ENCODE results near the gene RAB18.
"Not testable (repeated sequence)": the region's sequence is repeated elsewhere in the genome, so short reads cannot be mapped to it uniquely, and the experiment has no call there.

Gene RAB18

DNA sequence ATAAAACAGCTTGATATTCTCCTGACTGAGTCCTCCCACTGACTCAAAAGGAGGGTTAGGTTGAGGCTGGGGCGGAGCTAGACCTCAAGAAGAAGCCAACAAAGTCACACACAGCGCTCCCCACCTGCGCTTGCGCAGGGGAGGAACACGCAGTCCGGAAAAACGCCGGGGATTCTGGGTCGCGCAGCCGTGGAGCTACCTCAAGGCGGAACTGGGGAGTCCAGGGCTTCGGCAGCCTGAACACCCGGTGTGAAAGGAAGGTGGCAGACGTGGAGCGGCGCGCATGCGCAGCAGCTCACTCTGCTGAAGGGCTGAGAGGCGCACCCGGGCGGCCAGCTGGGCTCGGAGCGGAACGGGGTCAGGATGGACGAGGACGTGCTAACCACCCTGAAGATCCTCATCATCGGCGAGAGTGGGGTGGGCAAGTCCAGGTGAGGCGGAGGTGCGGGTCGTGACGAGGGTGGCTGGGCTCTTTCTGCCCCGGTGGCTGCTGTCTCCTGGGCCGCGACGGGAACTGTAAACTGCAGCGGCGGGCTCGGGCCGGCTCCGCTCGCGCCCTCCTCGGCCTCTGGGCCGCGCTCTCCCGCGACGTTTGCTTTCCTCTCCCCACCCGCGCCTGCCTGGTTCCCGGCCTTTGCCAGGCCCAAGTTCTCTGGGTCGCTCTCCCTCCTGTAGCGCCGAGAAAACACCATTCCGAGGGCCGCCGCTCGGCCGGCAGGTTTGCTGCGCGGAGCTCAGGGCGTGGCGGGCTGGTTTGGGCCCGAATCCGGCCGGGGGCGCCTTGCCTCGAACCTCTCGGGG lies at the start of gene RAB18:
TSS of gene RAB18 (plus strand) at position 298 of the 801 bp plus-strand sequence. CDS start at position 364, 66 bp downstream.
- peak; percentile 94 for DNase-seq (ENCODE audit: low read depth, low spot score)

DNA sequence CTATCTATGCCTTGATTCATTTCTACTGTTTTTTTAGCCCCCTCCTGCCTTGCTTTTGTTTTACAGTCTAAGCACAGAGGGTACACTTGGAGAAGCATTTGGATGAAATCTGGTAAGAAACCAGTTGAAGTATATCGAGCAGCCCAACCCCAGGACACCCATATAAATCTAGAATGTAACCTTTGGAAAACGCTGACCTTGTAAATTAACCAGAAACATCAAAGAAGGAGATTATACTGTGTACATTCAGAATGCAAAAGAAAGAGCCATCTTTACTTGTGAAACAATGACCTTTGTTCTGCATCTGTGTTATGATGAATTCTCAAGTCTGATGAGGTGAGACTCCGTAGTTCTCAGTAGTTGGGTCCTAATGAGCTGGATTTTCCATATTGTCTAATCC lies 49.3 kb upstream of the RAB18 start:
- DNase-seq (ENCODE audit: low read depth, low spot score), result no peak

DNA sequence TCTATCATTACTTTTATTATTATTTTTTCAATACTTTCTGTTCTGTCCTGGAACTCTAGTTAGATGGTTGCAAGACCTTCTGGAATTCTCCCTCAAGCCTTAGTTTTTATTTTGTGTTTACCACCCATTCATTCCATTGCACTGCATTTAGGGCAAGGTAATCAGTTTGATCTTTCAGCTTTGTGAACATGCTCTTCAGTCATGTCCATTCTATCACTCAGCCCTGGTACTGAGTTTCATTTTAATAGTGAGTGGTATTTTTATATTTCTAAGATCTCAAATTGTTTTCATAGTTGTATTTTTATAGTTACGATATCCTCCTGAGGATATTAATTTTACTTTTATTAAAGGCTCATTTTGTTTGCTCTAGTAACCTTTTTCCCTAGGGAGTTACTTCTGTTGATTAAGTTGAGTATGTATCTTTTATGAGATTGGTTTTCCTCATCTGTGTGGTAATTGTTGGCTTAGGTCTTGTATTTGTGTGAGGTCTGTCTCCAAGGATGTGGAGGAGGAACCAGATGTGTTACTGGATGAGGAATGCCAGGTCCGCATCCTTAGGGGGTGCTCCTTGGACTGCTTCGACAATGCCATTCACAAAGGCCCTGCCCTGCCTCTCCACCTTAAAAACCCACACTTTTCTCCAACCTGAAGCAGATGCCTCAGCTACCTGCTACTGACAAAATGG lies 46.7 kb upstream of the RAB18 start:
- DNase-seq (ENCODE audit: low read depth, low spot score), result no peak

DNA sequence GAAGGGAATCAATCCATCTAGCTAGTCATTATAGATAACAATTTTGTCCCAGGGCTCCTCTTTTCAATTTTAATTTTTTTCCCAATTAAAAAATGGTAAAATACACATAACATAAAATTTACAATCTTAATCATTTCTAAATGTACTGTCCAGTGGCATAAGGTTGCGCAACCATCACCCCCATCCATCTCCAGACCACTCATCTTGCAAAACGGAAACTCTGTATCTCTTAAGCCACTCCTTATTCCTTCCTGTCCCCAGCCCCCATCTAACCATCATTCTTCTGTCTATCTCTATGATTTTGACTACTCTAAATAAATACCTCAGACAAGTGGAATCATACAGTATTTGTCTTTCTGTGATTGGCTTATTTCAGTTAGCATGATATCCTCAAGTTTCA lies 46.1 kb upstream of the RAB18 start:
- DNase-seq (ENCODE audit: low read depth, low spot score), result no peak

DNA sequence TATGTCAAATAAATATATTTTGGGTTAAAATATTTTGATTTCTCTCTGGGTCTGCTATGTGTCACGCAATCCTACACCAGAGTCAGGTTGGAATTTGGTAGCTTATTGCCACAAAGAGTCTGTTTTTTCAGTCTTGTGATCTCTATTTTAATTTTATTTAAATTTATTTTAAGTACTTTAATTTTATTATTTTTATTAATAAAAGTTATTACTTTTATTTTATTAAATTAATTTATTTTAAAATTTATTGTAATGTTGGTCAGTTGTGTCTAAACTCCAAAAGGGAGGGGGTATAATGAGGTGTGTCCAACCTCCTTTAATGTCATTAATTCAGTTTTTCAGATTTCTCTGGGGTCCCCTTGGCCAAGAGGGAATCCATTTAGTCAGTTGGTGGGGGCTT lies 42.8 kb upstream of the RAB18 start:
- DNase-seq (ENCODE audit: low read depth, low spot score), result no peak

DNA sequence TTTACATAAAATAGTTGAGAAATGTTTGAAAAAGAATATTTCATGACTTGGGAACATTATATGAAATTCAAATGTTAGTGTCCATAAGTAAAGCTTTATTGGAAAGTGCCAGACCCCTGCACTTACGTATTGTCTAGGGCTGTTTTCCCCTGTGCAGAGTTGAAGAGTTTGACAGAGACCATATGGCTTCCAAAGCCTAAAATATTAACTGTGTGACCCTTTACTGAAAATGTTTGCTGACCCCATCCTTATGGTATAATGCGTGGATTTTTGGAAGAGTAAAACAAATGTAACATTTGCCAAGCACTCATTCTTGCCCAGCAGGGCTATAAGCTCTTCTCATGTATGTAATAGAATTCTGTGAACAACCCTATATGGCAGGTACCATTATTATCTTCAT lies 40.1 kb upstream of the RAB18 start:
- no peak for DNase-seq (ENCODE audit: low read depth, low spot score)

DNA sequence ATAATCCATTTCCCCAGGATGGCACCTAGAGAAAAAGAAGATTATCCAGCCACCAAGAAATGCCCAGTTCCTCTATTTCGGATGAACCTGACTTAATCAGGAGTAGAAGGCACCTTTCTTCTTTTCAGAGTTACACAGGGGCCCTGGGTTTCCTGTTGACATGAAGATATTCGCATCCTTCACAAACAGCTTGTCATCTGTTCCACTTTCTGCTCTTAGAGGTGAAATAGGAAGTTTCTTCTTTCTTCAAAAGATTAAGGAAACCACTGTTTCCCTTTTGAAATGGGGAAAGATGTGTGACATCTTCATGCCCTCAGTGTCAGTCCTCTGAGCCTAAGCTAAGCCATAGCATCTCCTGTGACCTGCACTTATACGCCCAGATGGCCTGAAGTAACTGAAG lies 39.1 kb upstream of the RAB18 start:
- no peak for DNase-seq (ENCODE audit: low read depth, low spot score)

DNA sequence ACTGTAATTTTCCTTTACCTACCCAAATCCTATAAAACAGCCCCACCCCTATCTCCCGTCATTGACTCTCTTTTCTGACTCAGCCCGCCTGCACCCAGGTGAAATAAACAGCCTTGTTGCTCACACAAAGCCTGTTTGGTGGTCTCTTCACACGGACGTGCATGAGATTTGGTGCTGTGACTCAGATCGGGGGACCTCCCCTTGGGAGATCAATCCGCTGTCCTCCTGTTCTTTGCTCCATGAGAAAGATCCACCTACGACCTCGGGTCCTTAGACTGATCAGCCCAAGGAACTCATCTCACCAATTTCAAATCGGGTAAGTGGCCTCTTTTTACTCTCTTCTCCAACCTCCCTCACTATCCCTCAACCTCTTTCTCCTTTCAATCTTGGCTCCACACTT lies 38.5 kb upstream of the RAB18 start:
- DNase-seq (ENCODE audit: low read depth, low spot score), result not testable (repeated sequence)

DNA sequence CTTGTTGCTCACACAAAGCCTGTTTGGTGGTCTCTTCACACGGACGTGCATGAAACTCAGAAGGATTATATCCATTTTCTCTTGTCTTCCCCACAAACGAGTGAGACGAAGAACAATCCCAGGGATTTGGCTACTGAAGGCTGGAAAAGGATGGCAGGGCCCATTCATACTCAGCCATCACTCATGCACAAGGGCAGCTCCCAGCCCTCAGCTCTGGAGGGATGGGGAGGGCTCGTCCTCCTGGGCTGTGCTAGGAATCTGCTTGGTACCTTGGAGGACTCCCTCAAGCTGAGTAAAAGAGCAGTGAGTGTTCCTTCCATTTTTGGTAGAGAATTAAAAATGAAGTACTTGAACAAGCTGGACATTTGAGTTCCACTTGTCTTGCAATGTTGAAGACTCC lies 33.2 kb upstream of the RAB18 start:
- DNase-seq (ENCODE audit: low read depth, low spot score), result no peak

DNA sequence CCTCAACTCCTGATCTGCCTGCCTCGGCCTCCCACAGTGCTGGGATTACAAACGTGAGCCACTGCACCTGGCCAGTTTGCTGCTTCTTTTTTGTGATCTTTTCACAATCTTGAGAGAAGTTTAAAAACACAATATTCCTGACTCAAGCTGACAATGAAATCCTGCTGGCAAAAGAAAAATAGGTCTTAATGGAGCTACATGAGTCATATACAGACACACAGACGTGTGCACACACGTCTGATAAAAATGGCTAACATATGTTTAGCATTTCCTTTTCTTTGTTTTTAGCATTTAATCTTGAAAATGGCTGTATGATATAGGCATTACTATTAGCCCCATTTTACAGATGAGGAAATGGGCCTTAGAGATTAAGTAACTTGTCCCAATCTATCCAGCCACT lies 29.4 kb upstream of the RAB18 start:
- DNase-seq (ENCODE audit: low read depth, low spot score), result no peak

DNA sequence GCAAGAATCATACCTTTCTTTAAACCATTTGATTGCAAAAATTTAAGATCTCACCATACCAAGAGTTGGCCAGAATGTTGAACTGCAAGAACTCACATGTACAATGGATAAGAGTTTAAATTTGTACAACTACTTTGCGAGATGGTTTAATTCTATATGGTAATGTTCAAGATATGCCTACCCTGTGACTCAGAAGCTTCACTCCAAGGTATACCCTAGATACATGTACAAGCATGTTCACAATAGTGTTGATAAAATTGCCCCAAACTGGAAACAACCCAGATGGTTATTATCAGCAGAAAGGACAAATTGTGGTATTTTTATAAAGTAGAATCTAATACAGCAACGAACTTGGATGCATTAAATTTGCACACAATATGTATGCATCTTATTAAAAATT lies 25.1 kb upstream of the RAB18 start:
- DNase-seq (ENCODE audit: low read depth, low spot score), result no peak

DNA sequence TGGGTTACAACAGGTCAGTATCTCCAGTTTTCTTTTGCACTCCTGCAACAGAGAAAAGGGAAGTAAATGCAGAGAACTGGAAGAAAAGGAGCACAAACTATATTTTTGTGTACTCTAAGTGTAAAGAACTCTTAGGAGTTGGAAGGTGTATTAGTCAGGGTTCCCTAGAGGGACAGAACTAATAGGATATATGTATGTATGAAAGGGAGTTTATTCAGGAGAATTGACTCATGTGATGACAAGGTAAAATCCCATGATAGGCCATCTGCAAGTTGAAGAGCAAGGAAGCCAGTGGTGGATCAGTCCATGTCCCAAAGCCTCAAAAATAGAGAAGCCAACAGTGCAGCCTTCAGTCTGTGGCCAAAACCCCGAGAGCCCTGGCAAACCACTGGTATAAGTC lies 22.6 kb upstream of the RAB18 start:
- no peak for DNase-seq (ENCODE audit: low read depth, low spot score)

DNA sequence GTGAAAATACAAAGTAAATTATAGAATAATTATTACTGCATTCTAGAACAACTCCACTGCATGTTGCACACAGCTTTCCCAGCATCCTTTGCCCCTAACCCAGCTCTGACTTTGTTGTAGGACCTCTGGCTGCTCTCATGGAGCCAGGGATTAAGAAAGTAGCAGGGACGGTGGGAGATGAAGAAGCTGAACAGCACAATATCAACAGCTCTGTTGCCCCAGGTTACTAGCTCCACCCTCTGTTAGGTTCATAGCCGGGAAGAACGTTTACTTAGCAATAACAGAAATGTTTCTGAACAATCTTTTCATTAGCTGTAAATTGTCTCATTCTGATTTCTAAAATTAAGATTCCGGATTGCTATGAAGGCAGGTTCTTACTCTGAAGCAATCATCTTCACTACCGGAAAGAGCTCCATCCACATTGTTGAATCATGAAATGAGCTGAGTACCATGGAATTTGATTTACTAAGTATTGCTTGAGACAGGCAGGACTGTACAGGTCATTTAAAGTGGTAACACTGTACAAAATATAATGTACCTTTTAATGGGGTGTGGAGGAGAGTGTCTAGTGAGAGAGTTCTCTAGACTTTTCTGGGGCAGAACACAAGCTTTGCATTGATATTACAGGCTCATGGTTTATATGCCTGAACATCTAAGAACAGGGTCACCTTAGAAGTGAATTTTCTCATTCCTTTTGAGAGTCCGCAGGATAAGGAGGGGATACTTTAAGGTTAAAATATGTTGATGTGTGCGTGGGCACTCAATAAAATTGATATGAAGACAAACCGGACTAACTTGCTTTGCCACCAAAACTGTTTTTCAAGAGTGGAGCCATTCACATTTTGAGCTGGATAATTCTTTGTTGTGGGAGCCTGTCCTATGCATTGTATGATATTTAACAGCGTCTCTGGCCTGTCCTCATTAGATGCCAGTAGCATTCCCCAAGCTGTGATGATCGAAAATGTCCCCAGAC lies 20.8 kb upstream of the RAB18 start:
- DNase-seq (ENCODE audit: low read depth, low spot score), result no peak

DNA sequence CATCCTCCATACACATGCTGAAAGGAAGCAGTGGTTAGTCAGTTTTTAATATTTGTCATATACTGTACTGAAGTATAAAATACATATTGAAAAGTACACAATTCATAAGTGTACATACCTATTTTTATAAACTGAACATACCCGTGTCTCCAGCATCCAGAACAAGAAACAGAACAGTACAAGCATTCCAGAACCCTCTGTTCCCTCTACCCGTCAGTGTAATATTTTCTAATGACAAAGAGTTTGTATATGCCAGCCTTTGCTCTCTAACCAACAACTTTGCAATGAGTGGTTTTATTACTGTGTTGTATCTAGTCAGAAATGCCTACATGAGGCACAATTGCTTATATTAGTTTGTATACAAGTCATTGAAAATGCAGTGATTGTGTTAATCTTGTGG lies 18.7 kb upstream of the RAB18 start:
- DNase-seq (ENCODE audit: low read depth, low spot score), result no peak

DNA sequence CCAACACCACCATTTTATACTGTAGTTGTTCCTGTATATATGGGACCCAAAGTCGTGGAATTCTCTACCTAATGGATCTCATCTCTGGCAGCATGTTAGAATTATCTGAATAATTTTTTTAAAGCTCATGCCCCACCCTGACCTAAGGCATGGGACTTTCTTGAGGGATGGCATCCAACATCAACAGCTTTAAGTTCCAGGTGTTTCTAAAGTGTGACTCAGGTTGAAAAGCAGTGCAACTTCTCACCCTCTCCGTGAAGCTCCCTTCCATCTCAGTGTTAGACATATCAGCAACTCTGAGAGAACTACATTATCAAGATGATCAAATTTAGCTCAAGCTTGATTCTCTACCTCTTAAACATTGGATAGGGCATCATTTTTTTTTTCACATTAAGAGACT lies 18.1 kb upstream of the RAB18 start:
- no peak for DNase-seq (ENCODE audit: low read depth, low spot score)

DNA sequence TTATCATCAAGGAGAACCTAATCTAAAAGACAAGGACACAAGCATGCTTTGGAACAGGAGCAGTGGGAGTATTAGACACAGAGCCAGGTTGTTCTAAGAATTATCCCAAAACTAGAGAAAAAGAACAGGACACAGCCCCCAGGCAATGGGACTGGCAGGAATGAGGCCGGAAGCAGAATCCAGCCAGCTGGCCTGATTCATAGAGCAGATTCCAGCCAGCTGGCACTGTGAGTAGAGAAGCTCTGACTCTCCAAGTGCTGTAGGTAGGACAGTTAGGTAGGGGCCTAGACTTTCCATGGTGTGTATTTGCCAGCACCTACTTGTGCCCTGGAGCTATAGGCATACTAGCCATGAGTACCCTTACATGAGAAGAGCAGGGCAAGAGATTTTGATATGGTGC lies 13.3 kb upstream of the RAB18 start:
- no peak for DNase-seq (ENCODE audit: low read depth, low spot score)

DNA sequence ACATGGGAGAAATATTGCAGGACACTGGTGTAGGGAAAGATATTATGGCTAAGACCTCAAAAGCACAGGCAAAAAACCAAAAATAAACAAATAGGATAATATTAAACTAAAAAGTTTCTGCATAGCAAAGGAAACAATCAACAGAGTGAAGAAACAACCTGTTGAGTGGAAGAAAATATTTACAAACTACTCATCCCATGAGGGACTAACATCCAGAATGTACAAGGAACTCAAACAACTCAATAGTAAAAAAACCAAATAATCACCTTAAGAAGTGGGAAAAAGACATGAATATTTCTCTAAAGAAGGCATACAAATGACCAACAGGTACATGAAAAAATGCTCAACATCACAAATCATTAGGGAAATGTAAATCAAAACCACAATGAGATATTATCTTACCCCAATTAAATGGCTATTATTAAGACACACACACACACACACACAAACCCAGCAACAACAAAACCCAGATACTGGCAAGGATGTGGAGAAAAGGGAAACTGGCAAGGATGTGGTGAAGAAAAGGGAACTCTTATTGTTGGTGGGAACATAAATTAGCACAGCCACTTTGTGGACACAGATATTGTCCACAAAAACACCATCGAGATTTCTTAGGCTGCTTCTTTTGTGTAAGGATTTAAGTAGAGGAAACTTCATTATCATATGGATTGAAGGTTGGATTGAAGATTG lies 9.8 kb upstream of the RAB18 start:
- no peak for DNase-seq (ENCODE audit: low read depth, low spot score)

DNA sequence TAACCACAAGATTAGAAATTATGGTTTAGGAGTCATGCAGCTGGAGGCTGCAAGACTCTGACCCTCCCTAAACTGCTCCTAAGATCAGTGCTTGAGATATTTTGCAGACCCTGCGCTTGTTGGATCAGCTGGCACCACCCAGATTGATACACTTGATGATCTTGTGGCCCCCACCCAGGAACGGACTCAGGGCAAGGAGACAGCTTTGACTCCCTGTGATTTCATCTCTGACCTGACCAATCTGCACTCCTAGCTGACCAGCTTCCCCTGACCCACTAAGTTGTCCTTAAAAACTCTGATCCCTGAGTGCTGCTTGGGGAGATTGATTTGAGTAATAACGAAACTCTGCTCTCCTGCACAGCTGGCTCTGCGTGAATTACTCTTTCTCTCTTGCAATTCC lies 8.0 kb upstream of the RAB18 start:
- no peak for DNase-seq (ENCODE audit: low read depth, low spot score)

DNA sequence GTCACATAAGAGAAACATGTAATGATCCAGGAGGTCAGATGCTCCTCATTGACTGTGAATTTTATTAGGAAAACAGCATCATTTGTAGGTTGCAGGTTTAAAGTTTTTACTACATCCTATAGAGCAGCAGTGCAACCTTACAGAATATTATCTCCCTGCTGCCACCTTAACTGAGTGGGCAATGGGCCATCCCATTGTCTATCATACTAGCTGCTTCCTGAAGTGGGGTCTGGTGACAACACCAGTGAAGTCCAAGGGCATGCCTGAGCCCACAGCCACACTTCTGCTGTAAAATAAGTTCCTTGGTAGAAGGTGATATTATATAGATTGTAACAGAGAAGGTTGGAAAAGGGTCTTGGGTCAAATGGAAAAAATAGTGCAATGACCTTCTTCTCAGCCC lies 4.0 kb upstream of the RAB18 start:
- DNase-seq (ENCODE audit: low read depth, low spot score), result no peak

DNA sequence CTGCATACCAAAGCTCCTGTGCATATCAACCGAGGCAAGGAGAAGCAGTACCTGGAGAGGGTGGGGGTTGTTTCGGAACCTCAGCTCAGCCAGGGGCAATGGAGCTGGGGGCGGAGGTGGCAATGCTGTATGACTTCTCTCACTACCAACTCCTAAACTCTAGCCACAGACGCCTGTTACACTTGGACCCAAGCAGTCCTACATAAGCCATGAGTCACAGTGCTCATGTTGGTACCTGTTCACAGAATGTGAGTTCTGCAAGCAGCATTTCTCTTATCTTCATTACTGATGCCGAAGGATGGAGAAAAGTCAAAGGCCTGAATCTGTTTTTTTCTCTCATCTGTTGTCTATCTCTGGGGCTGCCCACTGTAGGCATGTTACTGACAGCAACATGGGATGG lies 3.2 kb upstream of the RAB18 start:
- DNase-seq (ENCODE audit: low read depth, low spot score), result no peak

DNA sequence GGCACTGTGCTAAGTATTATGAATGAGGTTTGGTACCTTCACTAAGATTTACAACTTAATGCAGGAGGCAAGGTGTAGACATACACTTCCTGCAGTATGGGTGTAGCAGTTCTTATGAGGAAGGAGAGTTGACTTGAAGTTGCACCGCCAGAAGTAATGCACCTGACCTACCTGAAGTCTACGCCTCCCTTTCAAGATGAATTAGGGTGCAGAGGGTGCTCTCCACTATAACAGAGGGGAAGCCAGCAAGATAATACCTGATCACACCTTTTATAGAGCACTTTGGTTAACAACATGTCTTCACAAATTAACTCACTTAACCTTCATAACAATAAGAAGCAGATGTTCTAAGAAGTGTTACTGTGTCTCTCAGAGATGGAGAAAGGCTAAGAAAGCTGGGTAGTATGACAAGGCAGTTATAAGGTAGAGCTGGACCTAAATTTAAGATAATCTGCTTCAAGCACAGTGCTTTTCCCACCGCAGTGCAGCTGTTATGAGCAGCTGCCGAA lies 552 bp upstream of the RAB18 start:
- no peak for DNase-seq (ENCODE audit: low read depth, low spot score)

All from iPS DF 19.7 (cell line).